HG03575 (cell line): ENCODE measurements around the gene ALDOA.

Source experiments
- ATAC-seq: cut with Tn5 transposase; IDR thresholded peaks from one replicate; pipeline ENCODE4 v1.9.1; 2021; ENCODE audit not compliant: unreplicated experiment, insufficient number of reproducible peaks, low FRiP score; ENCODE audit errors: extremely low read depth

The ALDOA gene

GRCh38 chr16:30086291-30087140, 21.0 kb downstream of the ALDOA start:
- no peak for ATAC-seq

- no peak for ATAC-seq
Measured at GRCh38 chr16:30087181-30087898, 21.8 kb downstream of the ALDOA start.

DNA sequence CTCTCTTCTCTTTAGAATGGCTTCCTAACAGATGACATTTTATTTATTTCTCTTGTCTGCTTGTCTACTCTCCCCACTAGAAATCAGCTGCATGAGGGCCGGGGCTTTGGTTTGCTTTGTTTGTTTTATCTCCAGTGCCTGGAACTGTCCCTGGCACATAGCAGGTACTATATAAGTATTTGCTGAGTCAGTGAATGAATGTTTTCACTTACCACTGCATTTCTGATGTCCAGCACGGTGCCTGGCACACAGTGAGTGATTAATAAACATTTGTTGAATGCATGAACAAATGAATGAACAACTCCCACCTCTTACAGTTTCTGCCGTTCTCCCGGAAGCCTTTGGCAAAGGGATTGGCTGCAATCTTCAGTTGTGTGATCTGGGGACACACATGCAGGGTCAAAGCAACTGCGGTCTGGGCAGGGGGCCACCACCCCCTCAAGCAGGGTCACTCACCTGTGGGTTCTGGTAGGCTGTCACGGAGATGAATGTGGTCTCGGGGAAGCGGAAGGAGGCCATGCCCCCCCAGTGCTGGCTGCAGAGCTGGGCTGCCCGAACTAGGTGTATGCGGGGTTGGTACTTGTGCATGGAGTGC, 22.8 kb downstream of the ALDOA start:
- ATAC-seq, result no peak

DNA sequence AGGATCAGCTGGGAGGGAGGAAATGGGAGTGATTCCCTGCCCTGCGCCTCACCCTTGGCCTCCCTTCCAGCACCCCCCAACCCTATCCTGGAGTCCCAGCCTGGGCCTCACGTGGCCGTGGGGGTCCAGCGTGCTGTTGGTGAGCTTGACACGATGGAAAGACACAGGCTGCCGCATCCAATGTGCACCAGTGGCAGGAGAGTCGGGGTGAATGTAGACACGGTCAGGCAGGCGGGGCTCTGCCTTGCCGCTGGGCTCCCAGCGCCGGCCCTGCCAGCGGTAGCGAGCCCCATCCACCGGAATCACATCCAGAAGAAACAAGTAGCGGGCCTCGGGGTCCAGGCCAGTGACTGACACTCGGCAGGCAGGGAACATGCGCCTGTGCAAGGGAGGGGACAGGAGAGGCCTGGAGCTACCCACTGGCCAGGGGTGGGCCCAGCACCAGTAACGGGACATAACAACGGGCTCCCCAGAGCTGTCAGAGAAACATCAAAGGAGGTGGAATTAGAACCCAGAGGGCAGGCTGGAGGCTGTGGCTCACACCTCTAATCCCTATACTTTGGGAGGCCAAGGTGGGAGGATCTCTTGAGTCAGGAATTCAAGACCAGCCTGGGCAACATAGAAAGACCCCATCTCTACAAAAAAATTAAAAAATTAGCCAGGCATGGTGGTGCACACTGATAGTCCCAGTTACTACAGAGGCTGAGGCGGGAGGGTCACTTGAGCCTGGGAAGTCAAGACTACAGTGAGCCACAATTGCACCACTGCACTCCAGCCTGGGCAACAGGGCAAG, 23.5 kb downstream of the ALDOA start:
- no peak for ATAC-seq

DNA sequence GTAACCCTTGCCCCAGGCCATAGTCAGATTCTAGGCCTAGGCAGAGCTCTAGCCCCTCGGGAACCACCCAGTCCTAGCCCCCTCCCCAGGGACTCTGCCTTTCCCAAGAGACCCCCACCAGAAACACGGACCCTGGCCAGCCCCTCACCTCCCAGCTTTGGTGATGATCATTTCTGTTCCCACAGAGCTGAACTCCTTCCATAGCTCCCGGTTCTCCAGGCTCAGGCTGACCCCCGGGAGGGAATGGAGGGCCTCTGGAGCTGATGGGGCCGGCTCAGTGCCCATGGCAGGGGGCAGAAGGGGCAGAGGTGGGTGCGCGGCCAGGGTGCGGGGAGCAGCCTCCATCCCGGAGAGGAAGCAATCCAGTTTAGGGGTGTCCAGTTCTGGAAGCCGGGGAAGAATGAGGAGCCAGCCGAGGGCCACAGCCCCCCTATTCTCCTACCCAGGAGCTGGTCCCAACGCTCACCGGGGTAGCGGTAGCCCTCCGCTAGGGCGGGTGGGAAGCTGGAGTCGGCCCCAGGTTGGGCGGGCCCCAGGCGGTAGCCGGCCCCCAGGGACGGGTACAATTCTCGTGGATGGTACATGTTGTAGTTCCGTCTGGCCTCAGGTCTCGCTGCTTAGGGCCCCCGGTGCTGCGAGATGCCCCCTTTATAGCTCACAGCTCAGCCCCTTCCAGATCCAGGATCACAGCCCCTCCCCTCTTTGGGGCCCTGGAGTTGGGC, 25.2 kb downstream of the ALDOA start:
- no peak for ATAC-seq

- no peak for ATAC-seq
Measured at GRCh38 chr16:30091474-30092372, 26.2 kb downstream of the ALDOA start, which contains the start of gene TBX6. Gene TBX6 (minus strand): TSS chr16:30091924. CDS start chr16:30091193, 731 bp downstream.

- no peak for ATAC-seq
Measured at GRCh38 chr16:30092373-30093010, 26.9 kb downstream of the ALDOA start.

DNA sequence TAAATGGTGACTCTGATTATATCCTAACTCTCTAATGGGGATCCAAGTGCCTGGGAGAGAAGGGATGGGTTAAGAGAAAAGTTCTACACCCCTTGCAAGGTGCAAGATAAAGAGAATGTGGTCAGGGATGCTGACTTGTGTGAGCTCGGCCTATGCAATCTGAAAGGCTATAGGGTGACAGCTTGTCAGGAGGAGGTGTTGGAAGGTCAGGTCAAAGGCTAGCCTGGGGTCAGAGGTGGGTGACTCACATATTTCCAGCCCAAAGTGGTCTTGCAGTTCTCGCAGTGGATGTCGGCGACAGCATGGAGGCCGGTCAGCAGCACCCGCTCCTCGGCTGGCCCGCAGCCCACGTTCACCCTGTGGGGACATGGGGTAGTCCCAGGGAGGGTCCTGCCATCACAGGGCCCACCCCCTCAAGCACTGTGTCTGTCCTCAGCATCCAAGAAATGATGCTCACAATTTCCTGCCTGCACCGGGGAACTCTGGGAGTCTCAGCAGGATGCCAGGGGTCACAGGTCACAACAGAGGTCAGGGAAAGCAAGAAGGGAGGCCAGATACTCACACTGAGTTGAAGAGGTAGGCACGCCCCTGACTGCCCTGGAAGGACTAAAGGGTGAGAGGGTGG, 29.1 kb downstream of the ALDOA start:
- ATAC-seq, result no peak

GRCh38 chr16:30095166-30096078, 29.9 kb downstream of the ALDOA start:
- no peak for ATAC-seq

DNA sequence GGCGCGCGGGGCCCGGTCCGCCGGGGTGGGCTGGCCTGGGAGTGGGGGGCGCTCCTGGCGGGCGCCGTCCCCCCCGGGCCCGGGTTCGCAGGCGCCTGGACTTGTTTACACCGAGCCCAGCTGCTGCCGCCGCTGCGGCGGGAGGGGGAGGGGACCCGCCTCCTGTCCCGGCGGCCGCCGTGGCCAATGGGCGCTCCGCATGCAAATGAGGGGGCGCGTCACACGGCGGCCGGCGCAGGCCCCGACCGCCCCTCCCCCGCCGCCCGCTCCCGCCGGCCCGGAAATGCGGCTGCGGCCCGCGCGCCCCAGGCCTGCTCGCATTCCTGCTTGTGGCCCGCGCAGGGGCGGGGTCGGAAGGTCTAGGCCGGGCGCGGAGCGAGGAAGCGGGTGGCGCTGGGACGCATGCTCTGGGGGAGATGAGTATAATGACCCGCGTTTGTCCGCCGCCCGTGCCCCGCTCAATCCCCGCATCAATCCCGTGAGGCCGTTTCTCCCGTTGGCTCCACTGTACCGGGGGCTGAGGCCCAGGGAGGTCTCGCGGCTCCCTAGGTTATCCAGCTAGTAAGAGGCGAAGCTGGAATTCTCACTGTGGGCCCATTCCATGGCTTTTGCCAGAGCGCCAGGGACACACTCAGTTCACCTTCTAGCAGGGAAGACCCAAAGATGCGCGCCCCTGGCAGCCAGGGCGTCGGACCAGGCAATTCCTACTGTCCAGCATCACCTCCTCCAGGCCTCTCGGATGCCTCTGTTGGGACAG, 30.7 kb downstream of the ALDOA start, which contains the start of gene YPEL3:
Gene YPEL3 (minus strand): TSS at position 109 of the 757 bp plus-strand sequence. CDS start 731 bp downstream, outside the sequence.
- no peak for ATAC-seq

DNA sequence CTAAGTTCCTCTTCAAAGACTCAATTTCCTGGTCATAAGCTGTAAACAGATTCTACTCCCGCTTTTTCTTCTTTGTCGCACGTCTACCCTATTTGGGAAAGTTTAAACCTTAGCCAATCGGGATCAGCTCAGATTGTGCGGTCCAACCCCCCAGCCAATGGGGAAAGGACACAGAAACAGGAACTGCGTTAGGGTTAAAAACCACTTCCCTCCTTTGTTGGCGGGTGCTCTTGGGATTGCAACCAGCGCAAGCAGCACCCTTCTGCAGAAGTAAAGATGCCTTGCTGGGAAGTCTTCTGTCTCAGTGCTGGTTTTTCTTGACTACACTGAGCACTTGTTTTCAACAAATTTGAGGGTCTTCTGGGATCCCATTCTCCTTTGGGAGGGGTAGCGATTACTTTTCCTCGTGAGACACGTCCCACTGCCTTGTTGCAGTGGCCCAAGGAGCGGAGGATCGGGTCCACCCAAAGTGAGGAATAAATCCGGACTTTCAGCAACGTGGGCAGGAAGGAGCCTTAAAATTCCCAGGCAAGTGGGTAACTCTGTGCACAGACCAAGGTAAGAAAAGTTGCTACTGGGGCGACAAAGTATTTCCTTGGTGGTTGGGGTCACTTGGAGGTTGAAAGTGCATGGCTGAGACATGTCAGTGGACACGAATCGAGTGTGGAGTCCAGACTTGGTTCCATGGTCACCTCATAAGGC, 31.5 kb downstream of the ALDOA start:
- no peak for ATAC-seq

DNA sequence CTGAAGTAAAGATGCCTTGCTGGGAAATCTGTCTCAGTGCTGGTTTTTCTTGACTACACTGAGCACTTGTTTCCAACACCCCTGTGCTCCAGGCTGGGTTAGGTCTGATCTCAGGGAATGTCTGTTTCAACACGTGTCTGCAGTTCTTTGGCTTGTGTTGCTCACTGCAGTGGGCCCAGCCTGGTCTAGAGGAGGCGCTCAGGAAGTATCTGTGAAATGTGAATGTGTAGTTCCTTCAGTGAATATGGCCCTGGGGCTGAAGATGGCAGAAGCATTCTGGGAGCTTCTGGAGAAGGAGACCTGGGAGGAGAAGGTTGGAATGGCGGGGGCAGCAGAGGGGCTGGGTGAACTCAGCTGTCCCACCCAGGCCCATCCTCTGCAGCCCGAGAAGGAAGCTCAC, 38.5 kb downstream of the ALDOA start:
- ATAC-seq, result no peak

- ATAC-seq, result no peak
Measured at GRCh38 chr16:30104492-30104891, 38.9 kb downstream of the ALDOA start.

GRCh38 chr16:30108059-30108850, 42.7 kb downstream of the ALDOA start:
- ATAC-seq, result no peak
